CD4-positive, alpha-beta T cell treated with Interleukin-17A for 4 hours (primary cell): ENCODE results near the gene CERS5.
"Not testable (repeated sequence)": the region's sequence is repeated elsewhere in the genome, so short reads cannot be mapped to it uniquely, and the experiment has no call there.

ENCODE experiments used
- DNase-seq: peaks from one replicate; pipeline ENCODE4 v3.0.0-alpha.2; 2020; ENCODE audit warnings: mixed read lengths

CERS5 gene

GRCh38 chr12:50101663-50102062 lies 65.5 kb downstream of the CERS5 start:
- no peak for DNase-seq

GRCh38 chr12:50100561-50100960 lies 66.6 kb downstream of the CERS5 start:
- DNase-seq = no peak

DNA sequence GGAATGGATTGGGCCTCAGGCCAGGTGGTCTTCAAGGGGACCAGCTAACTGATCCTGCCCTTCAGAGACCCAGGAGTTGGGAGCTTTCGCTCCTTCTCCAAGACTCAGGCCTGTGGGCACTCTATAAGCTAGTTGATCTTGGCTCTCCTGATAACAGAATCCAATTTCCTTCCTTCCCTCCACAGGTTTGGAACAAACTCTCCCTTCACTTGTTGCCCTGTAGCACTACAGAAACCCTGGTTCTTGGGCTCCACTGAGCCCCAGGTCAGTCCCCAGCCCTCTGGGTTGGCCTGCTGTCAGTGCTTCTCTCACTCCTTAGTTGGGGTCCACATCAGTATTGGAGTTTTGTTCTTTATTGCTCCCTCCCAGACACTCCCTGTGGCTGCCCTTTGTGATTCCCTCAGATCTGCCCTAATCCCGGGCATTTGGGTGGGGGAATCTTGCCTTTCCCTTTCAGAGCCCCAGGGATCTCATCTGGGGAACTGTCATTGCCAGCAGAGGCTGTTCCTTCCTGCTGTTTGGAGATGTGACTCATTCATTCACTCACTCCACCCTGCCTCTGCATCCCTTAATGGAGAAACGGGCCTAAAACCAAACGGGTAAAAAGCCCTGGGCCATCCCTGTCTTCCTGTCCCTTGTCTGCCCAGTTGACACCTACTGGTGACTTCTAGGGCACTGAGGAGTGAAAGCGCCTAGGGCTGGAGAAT lies 67.7 kb downstream of the CERS5 start:
- no peak for DNase-seq

DNA sequence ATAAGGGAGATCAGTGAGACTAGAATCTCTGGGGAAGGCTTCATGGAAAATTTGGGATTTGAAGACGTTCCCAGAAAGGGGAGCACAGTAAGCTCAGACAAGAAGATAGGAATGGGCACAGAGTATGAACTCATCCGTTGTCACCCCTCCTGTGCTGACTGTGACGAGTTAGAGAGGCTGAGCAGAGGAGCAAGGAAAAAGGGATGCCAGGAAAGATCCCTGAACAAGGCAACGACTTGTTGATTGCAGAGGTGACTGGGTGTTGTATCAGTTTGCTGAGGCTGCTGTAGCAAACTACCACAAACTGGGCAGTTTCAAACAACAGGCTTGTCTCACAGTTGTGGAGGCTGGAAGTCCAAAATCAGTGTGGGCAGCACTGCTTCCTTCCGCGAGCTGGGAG lies 69.2 kb downstream of the CERS5 start:
- no peak for DNase-seq

- DNase-seq = no peak
Observed at GRCh38 chr12:50090391-50090790, 76.8 kb downstream of the CERS5 start.

DNA sequence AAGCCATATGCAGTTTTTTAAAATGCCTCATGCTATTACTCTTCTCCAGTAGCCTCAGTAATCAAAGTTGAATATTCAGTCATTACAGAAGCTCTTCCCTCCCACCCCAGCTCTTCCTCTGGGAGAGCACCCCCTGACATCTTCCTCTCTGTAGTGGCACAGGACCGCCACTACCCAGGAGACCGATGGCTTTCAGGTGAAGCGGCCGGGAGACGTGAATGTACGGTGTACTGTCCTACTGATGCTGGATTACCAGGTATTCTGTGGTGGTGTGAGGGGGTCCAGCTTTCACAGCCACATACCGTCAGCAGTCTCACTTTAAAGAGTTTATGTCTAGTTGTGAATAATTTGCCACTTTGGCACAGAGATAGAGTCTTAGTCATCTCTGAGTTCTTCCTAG lies 77.4 kb downstream of the CERS5 start:
- no peak for DNase-seq

DNA sequence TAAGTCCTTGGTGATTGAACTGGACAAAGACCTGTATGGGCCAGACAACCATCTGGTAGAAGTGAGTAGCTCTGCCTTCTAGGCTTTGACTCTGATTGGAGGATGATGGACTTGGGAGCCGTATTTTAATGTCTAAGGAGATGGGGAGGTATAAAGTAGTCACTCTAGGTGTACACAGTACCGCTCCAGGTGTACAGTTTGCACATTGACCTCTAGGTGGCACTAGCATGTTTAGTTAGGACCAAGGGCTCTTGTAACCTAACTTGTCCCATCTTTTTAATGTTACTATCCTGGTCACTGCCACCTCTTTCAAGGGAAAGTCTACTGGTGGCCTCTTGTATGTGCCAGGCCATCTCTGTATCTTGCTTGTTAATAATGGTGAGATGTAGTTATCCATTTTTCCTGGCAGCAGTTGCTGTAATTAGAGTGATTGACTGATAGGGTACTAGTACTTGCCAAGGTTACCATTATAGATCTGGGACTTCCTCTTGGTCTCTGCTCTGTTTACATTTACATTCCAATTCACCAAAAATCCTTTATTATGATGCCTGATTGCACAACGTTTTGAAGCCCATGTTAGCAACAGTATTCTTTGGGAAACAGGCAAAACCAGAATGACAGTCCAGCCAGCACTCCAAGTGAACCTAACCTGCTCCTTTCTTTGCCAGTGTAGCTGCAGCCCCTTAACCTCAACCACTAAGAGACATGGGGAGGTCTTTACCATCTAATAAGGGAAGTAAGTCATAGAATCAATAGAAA lies 78.4 kb downstream of the CERS5 start:
- DNase-seq = peak; percentile 67

DNA sequence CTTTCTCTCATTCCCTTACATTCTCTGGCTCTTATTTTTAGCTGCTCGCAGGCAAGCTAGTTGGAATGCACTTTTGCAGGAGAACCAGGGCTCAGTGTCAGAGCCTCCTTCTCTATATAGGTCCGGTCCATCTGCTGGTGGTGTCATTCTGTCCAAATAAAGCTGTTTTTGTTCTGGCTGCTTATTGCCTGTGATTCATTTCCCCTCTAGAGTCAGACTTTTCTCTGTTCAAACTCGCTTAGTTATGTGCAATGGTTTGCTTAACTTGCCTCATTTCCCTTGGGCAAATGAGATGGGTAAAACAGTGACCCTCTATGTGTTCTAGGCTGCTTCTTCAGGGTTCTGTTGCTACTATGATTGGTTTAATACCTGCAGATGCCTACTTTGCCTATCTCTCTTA lies 79.2 kb downstream of the CERS5 start:
- no peak for DNase-seq

GRCh38 chr12:50087151-50087550 lies 80.0 kb downstream of the CERS5 start:
- DNase-seq = no peak

- DNase-seq = no peak
Observed at GRCh38 chr12:50086148-50086547, 81.0 kb downstream of the CERS5 start.

GRCh38 chr12:50085615-50086072 lies 81.5 kb downstream of the CERS5 start:
- no peak for DNase-seq

DNA sequence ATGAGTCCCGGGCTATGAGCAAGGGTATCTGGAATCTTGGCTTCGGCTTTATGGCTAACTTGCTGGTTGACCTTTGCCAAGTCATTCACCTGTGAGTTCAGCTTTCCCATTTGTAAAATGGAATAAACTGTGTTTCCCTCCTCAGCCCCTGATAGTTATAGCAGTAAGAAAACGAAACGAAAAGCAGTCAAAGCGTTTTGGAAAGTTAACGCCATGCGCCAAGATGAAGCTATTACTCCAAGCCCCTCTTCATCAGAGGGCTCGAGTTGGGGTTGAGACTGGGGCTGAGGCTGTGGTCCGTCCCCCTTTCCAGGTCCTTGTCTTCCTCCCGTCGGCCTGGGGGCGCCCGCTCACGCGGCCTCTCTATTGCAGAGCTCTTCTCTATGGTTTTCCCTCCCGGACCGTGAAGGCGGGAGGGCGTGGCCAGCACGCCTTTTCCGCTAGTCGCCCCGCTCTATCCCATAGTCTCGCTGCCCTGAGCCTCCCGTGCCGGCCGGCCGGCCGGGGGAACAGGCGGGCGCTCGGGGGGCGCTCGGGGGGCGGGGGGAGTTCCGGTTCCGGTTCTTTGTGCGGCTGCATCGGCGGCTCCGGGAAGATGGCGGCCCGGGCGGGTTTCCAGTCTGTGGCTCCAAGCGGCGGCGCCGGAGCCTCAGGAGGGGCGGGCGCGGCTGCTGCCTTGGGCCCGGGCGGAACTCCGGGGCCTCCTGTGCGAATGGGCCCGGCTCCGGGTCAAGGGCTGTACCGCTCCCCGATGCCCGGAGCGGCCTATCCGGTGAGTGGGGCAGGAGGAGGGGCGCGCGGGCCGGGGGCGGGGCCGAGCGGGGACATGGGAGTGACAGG lies 82.2 kb downstream of the CERS5 start, which contains the start of gene SMARCD1:
TSS of gene SMARCD1 (plus strand) at position 568 of the 840 bp plus-strand sequence. CDS start at position 596, 28 bp downstream.
- peak; percentile 92 for DNase-seq

- not testable (repeated sequence) for DNase-seq
Observed at GRCh38 chr12:50084409-50084774, 82.8 kb downstream of the CERS5 start.

GRCh38 chr12:50083301-50083700 lies 83.9 kb downstream of the CERS5 start:
- no peak for DNase-seq

GRCh38 chr12:50082644-50083043 lies 84.5 kb downstream of the CERS5 start:
- no peak for DNase-seq

GRCh38 chr12:50081096-50081808 lies 85.9 kb downstream of the CERS5 start:
- DNase-seq = no peak

DNA sequence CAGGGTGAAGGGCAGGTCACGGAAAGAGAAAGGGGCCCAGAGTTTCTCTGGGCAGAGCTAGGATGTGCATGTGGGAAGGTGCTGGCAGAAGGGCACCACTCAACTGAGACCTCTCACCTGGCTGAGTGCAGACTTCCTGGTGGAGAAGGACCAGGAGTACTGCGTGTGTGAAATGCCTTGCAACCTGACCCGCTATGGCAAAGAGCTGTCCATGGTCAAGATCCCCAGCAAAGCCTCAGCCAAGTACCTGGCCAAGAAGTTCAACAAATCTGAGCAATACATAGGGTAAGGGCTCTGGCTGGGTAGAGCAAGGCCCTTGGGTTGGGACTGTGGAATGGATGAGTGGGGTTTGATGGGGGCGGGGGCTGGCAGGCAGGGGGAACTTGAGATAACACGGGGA lies 87.4 kb downstream of the CERS5 start:
- no peak for DNase-seq
